ENCODE measurements around the gene NTN3.

Gene NTN3

DNA sequence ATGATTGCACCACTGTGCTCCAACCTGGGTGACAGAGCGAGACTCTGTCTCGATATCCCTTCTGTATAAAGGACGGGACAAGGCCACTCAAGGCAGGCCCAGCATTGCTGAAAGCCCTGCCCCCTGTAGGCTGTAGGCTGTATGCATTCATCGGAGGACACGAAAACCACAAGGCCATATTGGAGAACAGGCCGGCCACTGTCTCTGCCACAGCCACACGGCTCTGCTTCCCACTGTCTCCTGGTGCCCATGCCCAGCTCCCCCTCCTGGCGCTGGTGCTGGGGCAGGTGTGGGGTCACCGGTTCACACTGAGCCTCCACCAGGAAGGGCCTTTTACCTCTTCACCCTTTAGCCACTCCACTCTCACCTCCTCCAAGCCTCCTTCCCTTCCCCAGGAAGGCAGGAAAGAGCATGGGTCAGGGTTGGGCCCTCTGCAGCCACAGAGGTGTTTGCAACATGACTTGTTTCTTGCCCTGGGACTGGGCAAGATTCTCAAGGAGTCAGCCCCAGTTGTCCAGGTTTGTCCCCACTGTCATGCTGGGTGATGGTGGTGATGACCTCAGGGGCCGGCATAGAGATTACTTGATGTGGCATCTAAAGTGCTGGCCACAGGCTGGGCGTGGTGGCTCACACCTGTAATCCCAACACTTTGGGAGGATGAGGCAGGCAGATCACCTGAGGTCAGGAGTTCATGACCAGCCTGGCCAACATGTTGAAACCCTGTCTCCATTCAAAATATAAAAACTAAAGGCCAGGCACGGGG is 5.3 kb upstream of the NTN3 start:
- no peak for DNase-seq (ENCODE audit: low read depth in 4 of 4, low spot score in 1 of 4)

DNA sequence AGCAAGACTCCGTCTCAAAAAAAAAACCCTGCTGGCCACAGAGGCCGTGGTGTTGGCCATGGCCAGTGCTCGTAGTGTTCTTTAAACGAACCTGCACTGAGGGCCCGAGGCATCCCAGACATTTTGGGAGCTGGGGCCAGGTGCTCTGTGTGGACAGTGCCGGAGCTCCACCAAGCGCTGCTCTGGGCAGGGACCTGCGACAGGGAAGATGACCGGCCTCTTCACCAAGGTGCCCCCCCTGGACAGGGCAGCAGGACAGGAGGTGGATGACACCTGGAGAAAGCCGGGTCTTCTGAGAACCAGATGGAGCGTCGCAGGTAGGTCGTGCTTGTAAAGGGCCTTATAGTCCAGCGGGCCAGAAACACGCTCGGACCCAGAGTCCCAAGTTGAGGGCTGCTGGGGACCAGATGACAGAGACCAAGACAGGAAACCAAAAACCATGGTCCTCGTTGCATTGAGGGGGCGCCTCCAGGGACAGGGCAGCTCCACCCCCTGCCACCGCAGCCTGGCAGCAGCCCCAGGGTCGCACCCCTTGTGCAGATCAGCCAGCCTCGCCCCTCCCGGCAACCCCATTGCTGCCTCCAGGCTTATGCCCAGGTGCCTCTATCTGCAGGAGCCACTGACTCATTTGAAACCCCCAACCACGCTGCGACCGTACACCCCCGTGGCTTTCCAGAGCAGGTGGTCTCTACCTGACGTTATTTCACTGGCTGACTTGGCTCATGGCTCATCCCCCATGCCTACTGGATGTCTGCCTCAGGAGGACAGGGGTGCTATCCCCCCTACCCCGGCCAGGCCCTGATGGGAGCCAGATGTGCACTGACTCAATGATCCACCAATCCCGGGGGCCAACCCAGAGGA is 4.2 kb upstream of the NTN3 start:
- DNase-seq (ENCODE audit: low read depth in 4 of 4, low spot score in 1 of 4), result no peak

DNA sequence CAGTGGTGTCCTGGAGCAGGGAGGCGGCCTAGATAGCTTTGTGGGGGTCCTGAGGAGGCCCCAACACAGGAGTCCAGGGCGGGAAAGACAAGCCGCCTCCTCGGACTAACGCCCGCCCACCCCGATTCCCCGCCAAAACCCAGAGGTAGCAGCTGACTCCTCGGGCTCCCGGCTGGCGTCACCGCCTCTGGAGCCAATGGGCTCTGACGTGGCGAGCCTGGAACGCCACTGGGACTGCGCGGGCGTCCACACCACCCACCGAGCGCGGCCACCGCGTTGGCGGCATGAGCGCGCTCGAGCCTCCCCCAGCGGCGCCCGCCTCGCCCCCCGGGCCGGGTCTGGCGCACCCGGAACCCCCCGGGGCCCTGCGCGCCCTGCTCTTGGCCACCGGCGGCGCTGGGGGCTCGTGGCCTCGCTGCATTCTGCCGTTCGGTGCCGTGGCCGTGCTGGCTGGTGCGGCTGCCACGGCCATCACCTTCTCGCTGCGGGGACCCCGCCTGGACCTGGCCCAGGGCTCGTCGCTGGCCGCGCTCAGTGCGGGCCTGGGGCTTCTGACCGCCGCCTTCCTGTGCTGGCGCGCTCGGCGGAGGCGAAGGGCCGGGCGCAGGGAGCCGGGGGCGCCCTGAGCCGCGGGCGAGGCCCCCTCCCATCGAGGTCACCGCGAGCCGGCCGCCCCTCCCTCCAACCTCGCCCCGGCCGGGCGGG is 3.4 kb upstream of the NTN3 start:
- no peak for DNase-seq (ENCODE audit: low read depth in 4 of 4, low spot score in 1 of 4)

DNA sequence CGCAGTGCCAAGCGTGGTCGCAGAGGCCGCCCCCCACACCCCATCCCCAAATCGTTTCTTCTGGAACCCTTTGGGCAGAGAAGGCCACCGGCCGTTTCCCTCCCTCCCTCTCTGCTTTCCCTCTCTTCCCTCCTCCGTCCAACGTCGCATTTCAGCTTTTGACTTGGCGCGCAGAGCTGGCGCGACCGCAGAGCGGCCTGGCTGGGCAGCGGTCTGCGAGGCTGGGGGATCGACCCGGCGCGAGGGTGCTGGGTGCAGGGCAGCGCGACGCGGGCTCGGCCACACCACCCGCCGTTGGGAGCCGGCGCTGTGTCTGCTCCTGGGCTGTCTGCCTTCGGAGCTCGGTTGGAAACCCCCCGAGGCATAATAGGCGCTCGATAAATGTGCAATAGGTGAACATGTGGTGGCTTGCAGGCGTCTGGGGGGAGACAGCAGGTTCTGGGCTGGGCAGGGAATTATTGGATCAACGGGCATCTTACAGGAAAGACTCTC is 2.8 kb upstream of the NTN3 start:
- no peak for DNase-seq (ENCODE audit: low read depth in 4 of 4, low spot score in 1 of 4)

DNA sequence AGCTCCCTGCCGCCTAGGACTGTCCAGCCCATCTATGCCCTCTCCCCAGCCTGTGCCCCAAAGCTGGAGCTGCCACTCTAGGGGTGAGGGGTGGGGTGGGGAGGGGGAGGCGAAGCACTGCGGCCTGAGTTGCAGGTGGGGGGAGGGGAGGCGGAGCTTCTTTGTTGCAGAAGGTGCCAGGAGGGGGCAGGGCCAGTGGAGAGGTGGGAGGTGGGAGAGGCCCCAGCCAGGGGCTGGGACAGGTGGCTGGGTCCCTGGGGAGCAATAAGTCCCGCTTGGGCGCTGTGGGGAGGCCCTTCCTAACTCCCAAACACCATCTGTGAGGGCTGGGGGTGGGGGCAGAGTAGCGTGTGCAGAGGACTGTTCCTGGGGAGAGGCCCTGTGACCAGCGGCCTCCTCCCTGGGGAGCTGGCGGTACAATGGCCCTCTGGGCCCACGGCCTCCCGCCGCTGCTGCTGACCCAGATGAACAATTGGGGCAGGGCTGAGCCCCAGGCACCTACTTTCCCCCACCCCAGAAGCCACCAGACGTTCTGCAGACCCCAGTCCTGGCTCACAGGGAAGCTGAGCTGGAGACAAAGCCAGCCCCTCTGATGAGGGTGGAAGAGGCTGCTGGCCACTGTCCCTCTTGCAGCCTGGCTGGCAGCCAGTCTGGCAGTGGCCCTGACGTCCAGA is 2.2 kb upstream of the NTN3 start:
- no peak for DNase-seq (ENCODE audit: low read depth in 4 of 4, low spot score in 1 of 4)

DNA sequence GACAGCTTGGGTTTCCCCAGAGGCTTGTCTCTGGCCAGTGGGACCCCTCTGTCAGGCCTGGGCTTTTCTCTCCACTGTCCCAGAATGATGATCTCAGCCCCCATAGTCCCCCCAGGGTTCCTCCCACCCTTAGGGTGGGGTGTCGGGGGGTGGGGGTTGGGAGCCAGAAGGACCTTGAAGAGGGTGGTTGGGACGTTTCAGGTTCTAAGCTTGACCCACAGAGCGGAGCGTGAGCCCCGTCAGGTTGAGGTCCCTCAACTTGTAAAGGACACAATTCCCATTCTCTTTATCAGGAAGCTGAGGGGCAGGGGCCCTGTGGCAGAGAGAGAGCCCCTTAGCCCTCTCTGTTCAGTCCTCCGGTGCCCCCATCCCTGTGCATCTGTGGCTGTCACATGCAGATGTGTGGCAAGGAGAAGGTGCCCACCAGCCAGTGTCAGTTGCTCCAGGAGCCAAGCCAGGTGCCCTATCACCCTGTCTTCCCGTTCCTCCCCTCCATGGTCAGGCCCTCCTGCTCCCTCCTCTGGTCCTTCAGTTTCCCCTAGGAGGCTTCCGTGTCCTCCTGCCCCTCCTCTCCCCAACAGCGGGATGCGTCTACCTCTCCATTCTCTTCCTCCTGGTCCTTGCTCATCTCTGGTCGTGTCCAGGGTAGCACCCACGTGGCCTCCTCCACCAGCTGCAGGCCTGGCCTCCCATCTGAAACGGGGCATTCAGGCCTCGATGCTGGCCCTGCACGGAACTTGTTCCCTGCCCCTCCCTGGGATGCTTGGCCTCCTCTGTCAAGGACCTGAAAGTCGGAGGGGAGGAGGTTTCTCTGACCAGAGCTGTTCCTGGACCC is 1.5 kb upstream of the NTN3 start:
- DNase-seq (ENCODE audit: low read depth in 4 of 4, low spot score in 1 of 4), result no peak

DNA sequence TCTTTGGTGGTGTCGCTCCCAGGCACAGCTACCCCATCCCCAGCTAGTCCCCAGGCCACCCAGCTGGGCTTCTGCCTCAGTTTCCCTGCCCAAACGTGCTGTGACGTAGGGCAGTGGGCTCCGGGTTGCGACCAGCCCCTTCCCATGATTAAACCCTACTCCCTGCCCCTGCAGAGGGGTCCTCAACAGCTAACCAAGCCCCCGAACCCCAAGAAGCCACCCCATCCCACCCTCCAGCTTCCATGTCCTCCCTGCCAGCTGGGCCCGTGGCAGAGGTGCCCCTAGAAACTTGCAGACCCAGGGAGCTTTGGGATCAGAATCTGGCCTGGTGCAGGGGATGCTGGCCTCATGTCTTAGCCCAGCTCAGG is 879 bp upstream of the NTN3 start:
- no peak for DNase-seq (ENCODE audit: low read depth in 4 of 4, low spot score in 1 of 4)

DNA sequence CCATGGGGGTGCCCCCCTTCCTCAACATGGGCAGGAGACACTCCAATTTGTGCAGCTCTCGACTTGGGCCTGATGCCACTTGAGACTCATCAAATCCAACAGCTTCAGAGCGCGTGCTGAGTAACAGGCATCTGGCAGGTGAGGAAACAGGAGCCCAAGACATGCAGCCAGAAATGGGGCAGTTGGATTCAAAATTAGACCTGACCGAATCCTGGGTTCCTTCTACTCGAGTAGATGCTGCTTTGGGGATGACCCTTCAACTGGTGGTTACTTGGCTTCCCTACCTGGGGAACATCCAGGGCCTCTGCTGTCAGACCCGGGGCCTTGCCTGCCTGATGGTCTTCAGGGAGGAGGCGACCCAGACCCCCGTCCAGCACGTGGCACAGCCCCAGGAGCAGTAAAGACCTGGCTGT is 488 bp upstream of the NTN3 start:
- no peak for DNase-seq (ENCODE audit: low read depth in 4 of 4, low spot score in 1 of 4)

DNA sequence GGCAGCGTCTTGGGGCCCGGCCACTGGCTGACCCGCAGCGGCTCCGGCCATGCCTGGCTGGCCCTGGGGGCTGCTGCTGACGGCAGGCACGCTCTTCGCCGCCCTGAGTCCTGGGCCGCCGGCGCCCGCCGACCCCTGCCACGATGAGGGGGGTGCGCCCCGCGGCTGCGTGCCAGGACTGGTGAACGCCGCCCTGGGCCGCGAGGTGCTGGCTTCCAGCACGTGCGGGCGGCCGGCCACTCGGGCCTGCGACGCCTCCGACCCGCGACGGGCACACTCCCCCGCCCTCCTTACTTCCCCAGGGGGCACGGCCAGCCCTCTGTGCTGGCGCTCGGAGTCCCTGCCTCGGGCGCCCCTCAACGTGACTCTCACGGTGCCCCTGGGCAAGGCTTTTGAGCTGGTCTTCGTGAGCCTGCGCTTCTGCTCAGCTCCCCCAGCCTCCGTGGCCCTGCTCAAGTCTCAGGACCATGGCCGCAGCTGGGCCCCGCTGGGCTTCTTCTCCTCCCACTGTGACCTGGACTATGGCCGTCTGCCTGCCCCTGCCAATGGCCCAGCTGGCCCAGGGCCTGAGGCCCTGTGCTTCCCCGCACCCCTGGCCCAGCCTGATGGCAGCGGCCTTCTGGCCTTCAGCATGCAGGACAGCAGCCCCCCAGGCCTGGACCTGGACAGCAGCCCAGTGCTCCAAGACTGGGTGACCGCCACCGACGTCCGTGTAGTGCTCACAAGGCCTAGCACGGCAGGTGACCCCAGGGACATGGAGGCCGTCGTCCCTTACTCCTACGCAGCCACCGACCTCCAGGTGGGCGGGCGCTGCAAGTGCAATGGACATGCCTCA is 773 bp downstream of the NTN3 start:
- no peak for DNase-seq (ENCODE audit: low read depth in 4 of 4, low spot score in 1 of 4)

DNA sequence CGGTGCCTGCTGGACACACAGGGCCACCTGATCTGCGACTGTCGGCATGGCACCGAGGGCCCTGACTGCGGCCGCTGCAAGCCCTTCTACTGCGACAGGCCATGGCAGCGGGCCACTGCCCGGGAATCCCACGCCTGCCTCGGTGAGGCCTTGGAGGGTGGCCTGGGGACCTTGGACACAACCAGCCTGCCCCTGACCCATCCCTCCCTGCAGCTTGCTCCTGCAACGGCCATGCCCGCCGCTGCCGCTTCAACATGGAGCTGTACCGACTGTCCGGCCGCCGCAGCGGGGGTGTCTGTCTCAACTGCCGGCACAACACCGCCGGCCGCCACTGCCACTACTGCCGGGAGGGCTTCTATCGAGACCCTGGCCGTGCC is 1.4 kb downstream of the NTN3 start:
- no peak for DNase-seq (ENCODE audit: low read depth in 4 of 4, low spot score in 1 of 4)

DNA sequence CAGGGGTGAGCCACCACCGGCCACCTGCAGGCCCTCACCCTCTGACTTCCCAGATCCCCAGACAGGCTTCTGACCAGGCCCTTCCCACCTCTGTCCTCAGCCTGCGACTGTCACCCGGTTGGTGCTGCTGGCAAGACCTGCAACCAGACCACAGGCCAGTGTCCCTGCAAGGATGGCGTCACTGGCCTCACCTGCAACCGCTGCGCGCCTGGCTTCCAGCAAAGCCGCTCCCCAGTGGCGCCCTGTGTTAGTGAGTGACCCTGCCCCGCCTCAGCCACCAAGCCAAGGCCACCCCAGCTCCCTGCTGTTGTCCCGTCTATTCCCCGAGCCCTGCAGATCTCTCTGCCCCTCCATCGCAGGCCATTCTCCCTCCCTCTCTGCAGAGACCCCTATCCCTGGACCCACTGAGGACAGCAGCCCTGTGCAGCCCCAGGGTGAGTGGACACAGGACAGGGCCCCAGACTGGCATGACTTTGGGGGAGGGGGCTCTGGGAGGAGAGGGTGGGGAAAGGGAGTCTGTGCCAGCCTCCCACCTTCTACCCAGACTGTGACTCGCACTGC is 1.9 kb downstream of the NTN3 start:
- no peak for DNase-seq (ENCODE audit: low read depth in 4 of 4, low spot score in 1 of 4)

DNA sequence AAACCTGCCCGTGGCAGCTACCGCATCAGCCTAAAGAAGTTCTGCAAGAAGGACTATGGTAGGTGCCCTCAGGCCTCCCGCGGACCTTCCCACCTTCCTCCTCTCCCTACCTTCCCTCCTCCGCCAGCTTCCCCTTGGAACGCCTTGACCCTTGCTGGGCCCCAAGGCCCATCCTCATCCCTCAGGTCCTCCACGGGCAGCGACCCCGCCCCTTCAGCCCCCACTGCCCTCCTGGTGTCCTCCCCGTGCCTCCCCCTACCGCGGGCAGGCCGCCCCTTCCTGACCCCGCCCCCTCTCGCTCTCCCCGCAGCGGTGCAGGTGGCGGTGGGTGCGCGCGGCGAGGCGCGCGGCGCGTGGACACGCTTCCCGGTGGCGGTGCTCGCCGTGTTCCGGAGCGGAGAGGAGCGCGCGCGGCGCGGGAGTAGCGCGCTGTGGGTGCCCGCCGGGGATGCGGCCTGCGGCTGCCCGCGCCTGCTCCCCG is 2.4 kb downstream of the NTN3 start:
- no peak for DNase-seq (ENCODE audit: low read depth in 4 of 4, low spot score in 1 of 4)

DNA sequence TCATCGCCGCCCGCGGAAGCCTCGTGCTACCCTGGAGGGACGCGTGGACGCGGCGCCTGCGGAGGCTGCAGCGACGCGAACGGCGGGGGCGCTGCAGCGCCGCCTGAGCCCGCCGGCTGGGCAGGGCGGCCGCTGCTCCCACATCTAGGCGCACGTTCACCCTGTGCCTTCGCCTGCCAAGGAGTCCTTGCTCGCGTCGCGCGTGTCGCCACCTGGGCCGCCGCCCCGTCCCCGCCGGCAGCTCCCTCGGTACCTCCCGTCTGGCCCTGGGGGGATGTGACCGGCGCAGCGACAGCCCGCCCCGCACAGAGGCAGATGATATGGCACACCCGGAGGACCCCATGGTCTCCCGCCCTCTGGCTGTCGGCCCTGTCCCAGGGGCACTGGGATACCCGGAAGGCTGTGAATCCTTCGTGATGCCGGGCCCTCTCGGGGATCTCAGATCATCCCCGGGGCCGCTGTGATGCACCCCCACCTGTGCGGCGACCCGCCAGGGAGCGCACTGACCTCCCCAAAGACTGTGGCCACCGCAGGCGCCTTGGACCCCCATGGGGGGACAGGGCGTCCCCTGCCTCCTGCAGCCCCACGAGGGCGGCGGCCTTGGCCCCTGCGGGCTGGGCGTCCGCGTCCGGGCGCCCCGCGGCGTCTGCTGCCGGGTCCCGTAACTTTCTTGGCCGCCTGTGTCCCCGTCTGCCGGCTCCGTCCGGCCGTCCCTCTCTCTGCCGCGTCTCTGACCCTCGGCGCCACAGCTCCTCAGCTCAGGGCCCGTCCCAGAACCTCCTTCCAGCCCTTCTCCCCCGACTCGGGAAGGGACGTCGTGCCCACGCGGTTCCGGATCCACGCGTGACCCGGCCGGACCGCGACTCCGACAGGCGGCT is 3.1 kb downstream of the NTN3 start:
- DNase-seq (ENCODE audit: low read depth in 4 of 4, low spot score in 1 of 4), result no peak

DNA sequence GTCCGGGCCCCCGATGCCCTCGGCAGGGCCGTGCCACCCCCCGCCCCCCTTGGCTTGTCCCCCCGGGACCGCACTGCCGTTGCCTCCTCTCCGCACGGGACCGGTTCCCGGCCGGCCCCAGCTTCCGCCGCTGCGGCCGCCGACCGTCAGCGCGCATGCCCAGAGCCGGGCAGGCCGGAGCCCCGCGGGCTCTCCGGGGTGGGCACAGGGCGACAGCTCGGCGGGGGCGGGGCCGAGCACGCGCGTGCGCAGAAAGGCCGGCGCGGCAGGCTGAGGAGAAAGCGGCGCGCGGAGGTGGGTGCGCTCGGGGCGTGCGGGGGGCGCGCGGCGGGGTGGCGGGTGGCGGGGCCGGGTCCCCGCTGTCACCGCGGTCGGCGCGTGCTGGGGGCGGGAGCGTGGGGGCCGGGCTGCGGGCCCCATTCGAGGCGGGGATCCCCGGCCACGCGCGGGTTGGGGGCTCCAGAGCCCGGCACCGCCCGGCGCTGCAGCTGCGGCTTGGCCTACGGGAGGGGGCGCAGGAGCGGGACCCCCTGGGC is 3.8 kb downstream of the NTN3 start, which contains the start of gene TBC1D24:
Gene TBC1D24 (plus strand): TSS at position 251 of the 536 bp plus-strand sequence. CDS start 21,022 bp downstream, outside the sequence.
- DNase-seq (ENCODE audit: low read depth in 4 of 4, low spot score in 1 of 4), result peak; percentile 52 to 82 (median 72)

DNA sequence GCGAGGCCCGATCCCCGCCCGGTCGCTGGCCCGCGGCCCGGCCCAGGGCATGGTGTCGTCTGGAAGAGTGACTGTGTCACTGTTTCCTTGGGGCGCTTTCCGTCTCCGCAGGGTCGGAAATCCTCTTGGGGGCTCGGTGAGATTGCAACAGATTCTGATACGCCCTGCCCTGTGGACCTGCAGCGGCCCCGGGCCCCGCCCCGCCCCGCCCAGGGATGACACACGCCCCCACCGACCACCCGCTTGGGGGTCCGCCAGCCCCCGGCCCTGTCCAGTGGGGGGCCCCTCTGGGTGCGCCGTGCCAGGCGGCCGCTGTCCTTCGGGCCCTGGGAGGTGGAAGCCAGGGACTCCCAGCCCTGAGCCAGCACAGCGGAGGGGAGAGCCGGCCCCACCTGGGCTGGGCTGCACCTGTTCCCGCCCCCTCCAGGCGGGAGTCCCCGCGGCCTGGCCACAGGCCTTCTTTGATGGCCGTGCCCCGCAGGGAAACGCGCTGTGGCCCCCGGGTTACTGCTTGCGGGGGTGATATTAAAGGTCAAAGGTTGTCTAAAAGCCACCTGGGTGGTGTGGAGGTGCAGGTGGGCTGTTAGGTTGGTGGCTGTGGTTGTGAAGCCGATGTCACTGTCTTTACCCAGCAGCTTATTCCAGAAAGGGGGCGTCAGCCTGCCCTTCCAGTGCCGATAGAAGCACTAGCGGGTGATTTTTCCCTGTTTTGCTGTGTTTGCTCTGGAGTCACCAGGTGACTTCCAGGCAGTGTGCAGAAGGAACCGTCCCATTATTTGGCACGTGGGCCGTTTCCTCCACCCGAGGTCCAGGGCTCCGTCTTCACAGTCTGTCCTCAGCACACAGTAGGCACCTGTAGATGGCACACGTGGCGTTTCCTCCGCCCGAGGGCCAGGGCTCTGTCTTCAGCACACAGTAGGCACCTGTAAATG is 4.6 kb downstream of the NTN3 start:
- DNase-seq (ENCODE audit: low read depth in 4 of 4, low spot score in 1 of 4), result peak in 1 of 4 experiments; percentile 27

DNA sequence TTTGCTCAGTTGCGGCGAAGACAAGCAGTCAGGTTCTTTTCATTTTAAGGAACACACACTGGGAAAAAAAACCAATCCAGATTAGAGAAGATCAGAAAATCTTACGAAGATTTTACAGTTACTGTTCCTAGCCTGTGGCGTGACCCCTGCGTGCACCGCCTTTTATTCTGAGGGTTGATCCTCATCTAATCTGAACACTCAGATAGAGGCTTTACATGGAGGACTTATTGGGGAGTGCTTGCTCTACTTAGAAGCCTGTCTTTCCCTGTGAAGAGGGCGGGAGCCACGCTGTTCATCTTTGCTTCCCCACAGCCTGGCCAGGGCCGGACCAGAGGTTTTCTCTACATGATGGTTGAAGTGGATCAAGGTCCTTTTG is 5.2 kb downstream of the NTN3 start:
- DNase-seq (ENCODE audit: low read depth in 4 of 4, low spot score in 1 of 4), result no peak

DNA sequence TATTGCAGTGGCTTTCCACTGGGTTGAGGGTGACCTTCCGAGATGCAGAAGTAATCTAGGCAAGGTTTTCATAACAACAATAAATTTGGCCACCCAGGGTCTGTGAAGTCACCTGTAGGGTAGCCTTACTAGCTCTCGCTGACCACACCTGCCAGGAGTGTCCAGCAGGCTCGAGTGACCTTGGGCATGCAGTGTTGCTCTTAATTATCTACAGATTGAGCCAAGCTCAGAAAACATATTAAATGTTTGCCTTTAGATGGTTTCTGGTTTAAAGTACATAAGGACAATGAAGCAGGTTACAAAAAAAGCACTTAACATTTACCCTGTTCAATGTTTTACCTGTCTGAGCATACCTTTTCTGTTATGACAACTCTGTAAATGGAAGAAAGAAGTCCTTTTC is 5.6 kb downstream of the NTN3 start:
- no peak for DNase-seq (ENCODE audit: low read depth in 4 of 4, low spot score in 1 of 4)

All from stimulated activated CD4-positive, alpha-beta T cell treated with anti-CD3 and anti-CD28 coated beads, Interleukin-1b, Interleukin-23, amount 100 ng/mL, for 24 hours (primary cell).